Neuronal stem cell (in vitro differentiated cells): ENCODE results near the gene CSMD2.

ENCODE experiments used
- DNase-seq: peaks from one replicate; pipeline ENCODE4 v3.0.0-alpha.2; 2013; ENCODE audit warnings: low spot score
- H2AFZ ChIP-seq: one replicate; pipeline ENCODE4 v1.6.1; 2013; ENCODE audit warnings: mild to moderate bottlenecking, low read length, inconsistent platforms
- H2AK5ac ChIP-seq: 2 replicates; pipeline ENCODE4 v1.6.1; 2013; ENCODE audit warnings: low read depth, mild to moderate bottlenecking, inconsistent platforms, low read length, moderate library complexity, mixed read lengths
- H2BK120ac ChIP-seq: 2 replicates; pipeline ENCODE4 v1.6.1; 2013; ENCODE audit warnings: low read depth, mild to moderate bottlenecking, inconsistent platforms, low read length, moderate library complexity, mixed read lengths
- H2BK12ac ChIP-seq: one replicate; pipeline ENCODE4 v1.6.1; 2013; ENCODE audit warnings: low read length, inconsistent platforms
- H2BK15ac ChIP-seq: 2 replicates; pipeline ENCODE4 v1.6.1; 2013; ENCODE audit warnings: mild to moderate bottlenecking, low read length, inconsistent platforms, mixed read lengths
- H2BK5ac ChIP-seq: one replicate; pipeline ENCODE4 v1.6.1; 2013; ENCODE audit warnings: inconsistent platforms, mild to moderate bottlenecking, low read length, moderate library complexity
- H3K14ac ChIP-seq: one replicate; pipeline ENCODE4 v1.6.1; 2013; ENCODE audit warnings: low read length, inconsistent platforms
- H3K18ac ChIP-seq: 2 replicates; pipeline ENCODE4 v1.6.1; 2013; ENCODE audit warnings: low read length, inconsistent platforms
- H3K23ac ChIP-seq: 2 replicates; pipeline ENCODE4 v1.6.1; 2013; ENCODE audit warnings: low read depth, mild to moderate bottlenecking, mixed read lengths, low read length, inconsistent platforms; ENCODE audit not compliant: poor library complexity
- H3K27ac ChIP-seq: replicated peaks from 3 replicates; pipeline ENCODE4 v1.5.1; 2013; ENCODE audit warnings: low read length, inconsistent platforms
- H3K27me3 ChIP-seq, 3 experiments: 2 replicates each; pipeline ENCODE4 v1.6.1; 2013; ENCODE audit warnings: low read length in 3 of 3, mild to moderate bottlenecking in 2 of 3, inconsistent platforms in 1 of 3, low read depth in 1 of 3, mixed read lengths in 1 of 3, moderate library complexity in 1 of 3; ENCODE audit not compliant: control insufficient read depth in 3 of 3, insufficient read depth in 3 of 3
- H3K36me3 ChIP-seq, 2 donors: replicated peaks in 1 of 2; 2 replicates each; pipeline ENCODE4 v1.6.1; 2013; ENCODE audit warnings: low read length in 2 of 2; ENCODE audit not compliant: control insufficient read depth in 2 of 2, insufficient read depth in 2 of 2
- H3K4ac ChIP-seq: 2 replicates; pipeline ENCODE4 v1.6.1; 2013; ENCODE audit warnings: inconsistent platforms, mild to moderate bottlenecking, low read length, moderate library complexity
- H3K4me1 ChIP-seq, 2 donors: 1 replicate in 1 of 2; 2 replicates in 1 of 2; pipeline ENCODE4 v1.6.1; 2013; ENCODE audit warnings: low read length in 2 of 2, low read depth in 1 of 2; ENCODE audit not compliant: control insufficient read depth in 2 of 2, insufficient read depth in 1 of 2
- H3K4me2 ChIP-seq: one replicate; pipeline ENCODE4 v1.6.1; 2013; ENCODE audit warnings: mild to moderate bottlenecking, low read length, inconsistent platforms; ENCODE audit not compliant: insufficient read depth, poor library complexity, severe bottlenecking
- H3K4me3 ChIP-seq, 2 donors: 2 replicates each; pipeline ENCODE4 v1.5.1; 2013; ENCODE audit warnings: low read length in 2 of 2, mild to moderate bottlenecking in 2 of 2, inconsistent platforms in 1 of 2, moderate library complexity in 1 of 2
- H3K79me1 ChIP-seq: one replicate; pipeline ENCODE4 v1.6.1; 2013; ENCODE audit warnings: low read depth, mild to moderate bottlenecking, inconsistent platforms, low read length, moderate library complexity
- H3K9ac ChIP-seq: one replicate; pipeline ENCODE4 v1.6.1; 2013; ENCODE audit warnings: mild to moderate bottlenecking, low read depth, low read length, inconsistent platforms; ENCODE audit not compliant: poor library complexity
- H3K9me3 ChIP-seq, 2 donors: replicated peaks in 1 of 2; 2 replicates each; pipeline versions ENCODE3 to v1.6.1; 2013; ENCODE audit warnings: low read length in 2 of 2, mild to moderate bottlenecking in 2 of 2, inconsistent platforms in 1 of 2, low read depth in 1 of 2, mixed read lengths in 1 of 2, moderate library complexity in 1 of 2; ENCODE audit not compliant: control insufficient read depth in 2 of 2, insufficient read depth in 1 of 2
- H4K8ac ChIP-seq: one replicate; pipeline ENCODE4 v1.6.1; 2013; ENCODE audit warnings: low read depth, mild to moderate bottlenecking, inconsistent platforms, low read length, moderate library complexity
- H4K91ac ChIP-seq: one replicate; pipeline ENCODE4 v1.6.1; 2013; ENCODE audit warnings: low read length, low read depth, mild to moderate bottlenecking, inconsistent platforms; ENCODE audit not compliant: poor library complexity
- WGBS, 2 donors: extraction: QIAGEN DNeasy Blood & Tissue Kit; methylation state at CpG; one replicate each; pipeline ENCODE4 v1.1.7; 2013; ENCODE audit warnings: missing lambda C conversion rate in 2 of 2, mixed read lengths in 1 of 2; ENCODE audit not compliant: insufficient read length in 2 of 2, insufficient replicate concordance in 1 of 2; ENCODE audit errors: extremely low coverage in 2 of 2; 5-methylcytosine and 5-hydroxymethylcytosine counted together

Gene CSMD2

DNA sequence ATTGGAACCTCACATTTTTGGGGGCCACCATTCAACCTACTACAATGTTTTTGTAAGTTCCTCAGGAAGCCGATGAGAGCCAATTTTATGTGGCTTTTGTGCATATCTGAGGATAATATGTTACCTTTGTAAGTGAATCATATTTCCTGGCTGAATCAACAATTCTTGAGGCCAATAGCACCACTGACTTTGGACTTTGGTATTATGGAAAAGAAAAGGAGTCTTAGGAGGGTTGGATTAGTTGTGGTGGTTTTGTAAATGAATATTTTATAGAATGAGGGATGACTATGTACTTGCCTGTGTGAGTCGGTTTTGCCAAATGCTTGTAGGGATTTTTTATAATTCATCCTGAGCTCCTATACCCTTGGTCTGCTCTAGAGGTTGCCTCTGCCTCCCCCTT, 482.7 kb downstream of the CSMD2 start:
- no peak overlapping the region for H3K4ac ChIP-seq

DNA sequence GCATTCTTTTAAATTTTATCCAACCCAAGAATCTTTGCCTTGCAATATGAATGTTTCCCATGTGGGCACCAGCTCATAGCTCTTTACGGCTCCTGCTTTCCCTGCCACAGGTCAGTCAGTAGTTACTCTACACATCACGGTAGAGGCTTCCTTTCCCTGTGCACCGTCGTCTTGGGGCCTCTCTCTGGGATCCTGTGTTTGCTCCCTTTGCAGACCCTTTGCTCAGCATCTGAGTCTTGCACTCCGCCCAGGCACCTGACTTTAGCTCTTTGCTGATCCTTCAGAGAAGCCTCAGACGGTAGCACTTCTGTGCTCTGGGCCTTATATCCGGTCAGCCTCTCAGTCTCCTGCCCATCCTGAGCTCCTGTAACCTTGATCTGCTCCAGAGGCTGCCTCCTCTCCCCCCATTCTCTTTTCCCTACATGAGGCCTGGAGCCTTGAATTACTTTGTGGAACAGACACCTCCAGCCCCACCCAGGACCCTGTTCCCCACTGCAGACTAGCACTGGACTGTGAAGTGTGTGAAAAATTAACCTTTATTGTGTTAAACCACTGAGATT, 484.7 kb downstream of the CSMD2 start:
- Histone ChIP-seq H3K27ac (no peak overlapping the region), H2BK12ac (no peak overlapping the region), H3K79me1 (no peaks in the 10 kb centered on the region), H2AFZ (no peak overlapping the region), H3K4ac (no peak overlapping the region), H3K23ac (no peak overlapping the region), H2BK15ac (no peak overlapping the region), H3K4me1 (no peaks in the 10 kb centered on the region), H3K9me3 (no peaks in the 10 kb centered on the region), H3K36me3 (no peaks in the 10 kb centered on the region), H3K4me3 (no peak overlapping the region), H2AK5ac (no peak overlapping the region), H3K14ac (no peak overlapping the region), H3K9ac (no peak overlapping the region), H4K91ac (no peak overlapping the region), H4K8ac (no peak overlapping the region), H3K27me3 (peaks cover 0 to 3% (median 0%) of the 10 kb centered on the region in 3 experiments), H2BK5ac (no peak overlapping the region), H3K4me2 (no peak overlapping the region), H3K18ac (no peak overlapping the region), H2BK120ac (no peak overlapping the region)
- DNase-seq, result no peak
- WGBS, 2 donors, result no CpG with 5 or more reads among the region's 7 CpGs

More for the DNA sequence above, 482.7 kb downstream of the CSMD2 start:
- no peak overlapping the region for H2BK120ac ChIP-seq
- peaks cover 0 to 2% of the 10 kb centered on the region in 2 donors for H3K9me3 ChIP-seq
- no peak overlapping the region for H3K4me3 ChIP-seq
- H3K4me2 ChIP-seq, result no peak overlapping the region
- no CpG with 5 or more reads among the region's 2 CpGs for WGBS, 2 donors
- no peak overlapping the region for H4K91ac ChIP-seq
- H3K27me3 ChIP-seq, result peaks cover 0 to 7% (median 0%) of the 10 kb centered on the region in 3 experiments
- H3K4me1 ChIP-seq, result no peaks in the 10 kb centered on the region
- no peak overlapping the region for H3K23ac ChIP-seq
- no peak overlapping the region for H3K18ac ChIP-seq
- H2AFZ ChIP-seq, result no peak overlapping the region
- H3K14ac ChIP-seq, result no peak overlapping the region
- no peak overlapping the region for H3K27ac ChIP-seq
- no peaks in the 10 kb centered on the region for H3K79me1 ChIP-seq
- H2BK5ac ChIP-seq, result no peak overlapping the region
- H2BK15ac ChIP-seq, result no peak overlapping the region
- H4K8ac ChIP-seq, result no peak overlapping the region
- no peak for DNase-seq
- H3K9ac ChIP-seq, result no peak overlapping the region
- H2BK12ac ChIP-seq, result no peak overlapping the region
- no peak overlapping the region for H2AK5ac ChIP-seq
- H3K36me3 ChIP-seq, result no peaks in the 10 kb centered on the region

DNA sequence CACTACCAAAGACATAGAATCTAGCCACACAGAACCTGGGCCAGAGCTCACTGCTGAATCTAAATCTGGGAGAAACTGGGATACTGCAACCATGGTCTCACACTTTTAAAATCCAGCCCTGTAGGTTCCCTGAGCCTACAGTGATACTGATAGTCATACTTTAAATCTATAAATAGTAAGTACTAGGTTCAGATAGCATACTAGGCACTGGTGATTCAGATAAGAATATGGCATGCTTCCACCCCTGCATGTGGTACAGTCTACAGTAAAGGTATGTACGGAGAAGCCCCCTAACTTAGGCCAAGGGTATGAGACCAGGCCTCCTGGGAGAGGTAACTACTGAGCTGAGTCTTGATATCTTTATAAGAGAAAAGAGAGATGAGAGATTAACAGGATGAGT, 494.5 kb downstream of the CSMD2 start:
- Histone ChIP-seq H3K4me1 (peaks cover 0 to 2% of the 10 kb centered on the region in 2 donors), H3K27ac (no peak overlapping the region), H3K18ac (no peak overlapping the region), H3K9ac (no peak overlapping the region), H3K79me1 (peaks cover 2% of the 10 kb centered on the region), H4K8ac (no peak overlapping the region), H4K91ac (no peak overlapping the region), H3K4ac (no peak overlapping the region), H2BK15ac (no peak overlapping the region), H2BK5ac (no peak overlapping the region), H3K27me3 (no peaks in the 10 kb centered on the region), H3K23ac (no peak overlapping the region), H3K4me3 (no peak overlapping the region), H3K14ac (no peak overlapping the region), H2BK12ac (no peak overlapping the region), H2BK120ac (no peak overlapping the region), H3K36me3 (no peaks in the 10 kb centered on the region), H2AFZ (no peak overlapping the region), H3K9me3 (peaks cover 0 to 5% of the 10 kb centered on the region in 2 donors), H3K4me2 (no peak overlapping the region), H2AK5ac (no peak overlapping the region)
- DNase-seq, result no peak
- no CpG with 5 or more reads among the region's 1 CpG for WGBS, 2 donors

DNA sequence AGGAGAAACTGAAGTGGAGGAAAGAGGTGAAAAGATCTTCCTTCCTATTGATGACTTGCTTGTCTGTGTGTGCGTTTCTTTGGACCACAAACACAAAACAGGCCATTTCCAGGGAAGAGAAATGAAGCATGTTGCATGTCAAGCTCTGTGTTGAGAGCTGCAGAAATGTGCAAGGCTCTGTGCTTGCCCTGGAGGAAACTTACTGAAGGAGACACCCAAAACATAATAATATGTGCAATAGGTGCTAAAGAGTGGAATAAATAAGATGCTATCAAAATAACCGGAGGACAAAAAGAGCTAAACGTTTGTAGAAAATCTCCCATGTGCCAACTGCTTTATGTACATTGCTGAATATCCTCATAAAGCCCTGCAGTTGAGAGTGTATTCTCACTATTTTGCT, 496.3 kb downstream of the CSMD2 start:
- Histone ChIP-seq H3K18ac (no peak overlapping the region), H3K4me1 (peaks cover 0 to 2% of the 10 kb centered on the region in 2 donors), H2BK15ac (no peak overlapping the region), H4K91ac (no peak overlapping the region), H2AFZ (no peak overlapping the region), H3K27me3 (no peaks in the 10 kb centered on the region), H2BK12ac (no peak overlapping the region), H3K27ac (no peak overlapping the region), H3K9ac (no peak overlapping the region), H2BK5ac (no peak overlapping the region), H2AK5ac (no peak overlapping the region), H3K9me3 (peaks cover 0 to 5% of the 10 kb centered on the region in 2 donors), H3K4ac (no peak overlapping the region), H2BK120ac (no peak overlapping the region), H4K8ac (no peak overlapping the region), H3K4me3 (no peak overlapping the region), H3K4me2 (no peak overlapping the region), H3K14ac (no peak overlapping the region), H3K79me1 (peaks cover 2% of the 10 kb centered on the region), H3K36me3 (no peaks in the 10 kb centered on the region), H3K23ac (no peak overlapping the region)
- DNase-seq, result no peak
- WGBS, 2 donors, result no CpG with 5 or more reads among the region's 3 CpGs
